Progenitor cell of endocrine pancreas (in vitro differentiated cells): ENCODE measurements around the gene FGFRL1. TPM values are rescaled to one million over a fixed set of nuclear protein-coding genes. Genes with fewer than 3 reads are reported as not detected.
"Not testable (repeated sequence)": the region's sequence is repeated elsewhere in the genome, so short reads cannot be mapped to it uniquely, and the experiment has no call there.

Experiments used
- DNase-seq: peaks from one replicate; pipeline ENCODE4 v3.0.0; 2021; ENCODE audit warnings: low spot score; ENCODE audit not compliant: unreplicated experiment
- H3K27ac Mint-ChIP-seq: 2 replicates; pipeline ENCODE4 v1.8.0; 2021; ENCODE audit warnings: mild to moderate bottlenecking, moderate library complexity, mixed read lengths
- H3K27me3 Mint-ChIP-seq: 2 replicates; pipeline ENCODE4 v1.8.0; 2021; ENCODE audit warnings: mixed read lengths
- H3K36me3 Mint-ChIP-seq: 2 replicates; pipeline ENCODE4 v1.8.0; 2022; ENCODE audit warnings: mixed read lengths; ENCODE audit not compliant: insufficient read depth
- H3K4me1 Mint-ChIP-seq: 2 replicates; pipeline ENCODE4 v1.8.0; 2021; ENCODE audit warnings: low read depth, mixed read lengths
- H3K4me3 Mint-ChIP-seq: 2 replicates; pipeline ENCODE4 v1.8.0; 2021; ENCODE audit warnings: low read depth, mild to moderate bottlenecking, moderate library complexity, mixed read lengths
- H3K9me3 Mint-ChIP-seq: 2 replicates; pipeline ENCODE4 v1.8.0; 2021; ENCODE audit warnings: low read depth, mixed read lengths
- total RNA-seq: library from RNA; stranded (reverse); gene quantifications from 2 replicates; pipeline ENCODE4 v1.2.1, GENCODE V29; 2021
- TF ChIP-seq, protein P1 (sequence below): fragments of 200-600 bp; sonication (generic); IDR thresholded peaks from one replicate; pipeline ENCODE4 v1.5.0; 2021; ENCODE audit warnings: antibody characterized with exemption, mild to moderate bottlenecking; ENCODE audit not compliant: unreplicated experiment

Gene FGFRL1
- total RNA-seq, 1 donor from 2014 or later: 126 TPM

DNA sequence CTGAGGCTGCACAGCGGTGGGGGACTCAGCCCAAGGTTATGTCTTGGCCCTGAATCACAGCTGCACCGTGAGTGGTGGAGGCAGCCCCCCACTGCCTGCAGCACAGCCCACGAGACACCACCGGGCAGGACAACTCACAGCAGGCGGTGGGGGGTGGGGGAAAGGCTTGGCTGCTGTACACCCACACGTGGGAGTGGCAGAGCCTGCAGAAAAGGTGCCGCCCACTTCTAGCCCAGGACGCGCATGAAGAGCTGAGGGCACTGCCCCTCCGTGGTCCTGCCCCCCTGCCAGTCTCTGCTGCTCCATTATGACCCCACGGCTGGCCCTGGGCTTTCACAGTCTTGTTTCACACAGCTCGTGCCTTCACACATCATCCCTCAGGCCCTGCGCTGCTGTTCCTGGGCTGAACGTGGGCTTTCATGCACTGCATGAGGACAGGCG, 40.8 kb downstream of the FGFRL1 start:
- DNase-seq: no peak
- H3K27ac Mint-ChIP-seq: no peak overlapping the region

DNA sequence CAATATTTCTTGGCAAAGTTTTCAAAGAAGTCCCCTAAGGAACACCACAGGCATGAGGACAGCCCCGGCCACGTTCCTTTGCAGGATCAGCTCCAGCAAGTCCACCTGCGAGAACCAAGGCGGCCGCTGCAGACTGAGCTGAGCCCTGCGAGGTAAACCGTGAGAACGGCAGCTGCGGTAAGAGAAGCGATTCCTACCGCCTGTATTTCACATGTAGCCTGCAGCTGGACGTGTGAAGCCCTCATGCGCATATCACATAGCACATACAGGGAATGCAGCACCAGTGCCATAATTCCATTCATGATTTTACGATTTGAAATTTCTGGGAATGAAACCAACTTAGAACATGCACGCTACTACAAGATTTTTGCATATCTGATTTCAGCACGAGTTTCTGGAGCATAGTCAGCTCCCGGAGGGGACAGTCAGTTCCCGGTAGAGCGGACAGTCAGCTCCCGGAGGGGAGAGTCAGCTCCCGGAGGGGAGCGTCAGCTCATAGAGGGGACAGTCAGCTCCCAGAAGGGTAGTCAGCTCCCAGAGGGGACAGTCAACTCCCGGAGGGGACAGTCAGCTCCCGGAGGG, 41.7 kb downstream of the FGFRL1 start:
- H3K4me1 Mint-ChIP-seq: no peaks in the 10 kb centered on the region
- TF ChIP-seq, protein P1, sequence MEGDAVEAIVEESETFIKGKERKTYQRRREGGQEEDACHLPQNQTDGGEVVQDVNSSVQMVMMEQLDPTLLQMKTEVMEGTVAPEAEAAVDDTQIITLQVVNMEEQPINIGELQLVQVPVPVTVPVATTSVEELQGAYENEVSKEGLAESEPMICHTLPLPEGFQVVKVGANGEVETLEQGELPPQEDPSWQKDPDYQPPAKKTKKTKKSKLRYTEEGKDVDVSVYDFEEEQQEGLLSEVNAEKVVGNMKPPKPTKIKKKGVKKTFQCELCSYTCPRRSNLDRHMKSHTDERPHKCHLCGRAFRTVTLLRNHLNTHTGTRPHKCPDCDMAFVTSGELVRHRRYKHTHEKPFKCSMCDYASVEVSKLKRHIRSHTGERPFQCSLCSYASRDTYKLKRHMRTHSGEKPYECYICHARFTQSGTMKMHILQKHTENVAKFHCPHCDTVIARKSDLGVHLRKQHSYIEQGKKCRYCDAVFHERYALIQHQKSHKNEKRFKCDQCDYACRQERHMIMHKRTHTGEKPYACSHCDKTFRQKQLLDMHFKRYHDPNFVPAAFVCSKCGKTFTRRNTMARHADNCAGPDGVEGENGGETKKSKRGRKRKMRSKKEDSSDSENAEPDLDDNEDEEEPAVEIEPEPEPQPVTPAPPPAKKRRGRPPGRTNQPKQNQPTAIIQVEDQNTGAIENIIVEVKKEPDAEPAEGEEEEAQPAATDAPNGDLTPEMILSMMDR: no peak

More for the DNA sequence above, 40.8 kb downstream of the FGFRL1 start:
- Mint-ChIP-seq H3K27me3 (peaks cover 68% of the 10 kb centered on the region), H3K4me3 (no peak overlapping the region), H3K36me3 (no peaks in the 10 kb centered on the region), H3K9me3 (no peaks in the 10 kb centered on the region), H3K4me1 (no peaks in the 10 kb centered on the region)
- TF ChIP-seq, protein P1: no peak

DNA sequence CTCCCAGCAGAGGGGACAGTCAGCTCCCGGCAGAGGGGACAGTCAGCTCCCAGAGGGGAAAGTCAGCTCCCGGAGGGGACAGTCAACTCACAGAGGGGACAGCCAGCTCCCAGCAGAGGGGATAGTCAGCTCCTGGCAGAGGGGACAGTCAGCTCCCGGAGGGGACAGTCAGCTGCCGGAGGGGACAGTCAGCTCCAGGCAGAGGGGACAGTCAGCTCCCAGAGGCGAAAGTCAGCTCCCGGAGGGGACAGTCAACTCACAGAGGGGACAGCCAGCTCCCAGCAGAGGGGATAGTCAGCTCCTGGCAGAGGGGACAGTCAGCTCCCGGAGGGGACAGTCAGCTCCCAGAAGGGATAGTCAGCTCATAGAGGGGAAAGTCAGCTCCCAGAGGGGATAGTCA, 42.5 kb downstream of the FGFRL1 start:
- peaks cover 68% of the 10 kb centered on the region for H3K27me3 Mint-ChIP-seq
- H3K4me3 Mint-ChIP-seq, H3K27ac Mint-ChIP-seq, DNase-seq, H3K9me3 Mint-ChIP-seq, H3K4me1 Mint-ChIP-seq, H3K36me3 Mint-ChIP-seq: not testable (repeated sequence)

More for the DNA sequence above, 41.7 kb downstream of the FGFRL1 start:
- Mint-ChIP-seq H3K9me3 (no peaks in the 10 kb centered on the region), H3K27me3 (peaks cover 65% of the 10 kb centered on the region), H3K4me3 (no peak overlapping the region), H3K27ac (no peak overlapping the region), H3K36me3 (no peaks in the 10 kb centered on the region)
- DNase-seq: no peak

DNA sequence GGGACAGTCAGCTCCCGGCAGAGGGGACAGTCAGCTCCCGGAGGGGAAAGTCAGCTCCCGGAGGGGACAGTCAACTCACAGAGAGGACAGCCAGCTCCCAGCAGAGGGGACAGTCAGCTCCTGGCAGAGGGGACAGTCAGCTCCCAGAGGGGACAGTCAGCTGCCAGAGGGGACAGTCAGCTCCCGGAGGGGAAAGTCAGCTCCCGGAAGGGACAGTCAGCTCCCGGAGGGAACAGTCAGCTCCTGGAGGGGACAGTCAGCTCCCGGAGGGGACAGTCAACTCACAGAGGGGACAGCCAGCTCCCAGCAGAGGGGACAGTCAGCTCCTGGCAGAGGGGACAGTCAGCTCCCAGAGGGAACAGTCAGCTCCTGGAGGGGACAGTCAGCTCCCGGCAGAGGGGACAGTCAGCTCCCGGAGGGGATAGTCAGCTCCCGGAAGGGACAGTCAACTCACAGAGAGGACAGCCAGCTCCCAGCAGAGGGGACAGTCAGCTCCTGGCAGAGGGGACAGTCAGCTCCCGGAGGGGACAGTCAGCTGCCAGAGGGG, 43.3 kb downstream of the FGFRL1 start:
- not testable (repeated sequence) for H3K9me3 Mint-ChIP-seq, H3K4me1 Mint-ChIP-seq, H3K4me3 Mint-ChIP-seq, H3K27ac Mint-ChIP-seq, H3K36me3 Mint-ChIP-seq, DNase-seq
- H3K27me3 Mint-ChIP-seq: peaks cover 69% of the 10 kb centered on the region

DNA sequence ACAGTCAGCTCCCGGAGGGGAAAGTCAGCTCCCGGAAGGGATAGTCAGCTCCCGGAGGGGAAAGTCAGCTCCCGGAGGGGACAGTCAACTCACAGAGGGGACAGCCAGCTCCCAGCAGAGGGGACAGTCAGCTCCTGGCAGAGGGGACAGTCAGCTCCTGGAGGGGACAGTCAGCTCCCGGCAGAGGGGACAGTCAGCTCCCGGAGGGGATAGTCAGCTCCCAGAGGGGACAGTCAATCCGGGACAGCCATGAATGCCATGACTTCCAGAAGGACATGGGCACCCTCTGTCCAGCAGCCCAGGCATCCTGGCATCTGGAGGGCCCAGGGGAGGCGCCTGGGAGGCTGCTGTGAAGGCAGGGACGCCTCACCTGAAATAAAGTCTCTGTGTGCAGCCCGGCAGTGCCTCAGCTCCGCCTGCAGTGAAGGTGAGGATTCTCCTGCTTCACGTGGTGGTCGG, 43.8 kb downstream of the FGFRL1 start:
- not testable (repeated sequence) for H3K4me3 Mint-ChIP-seq, DNase-seq, H3K36me3 Mint-ChIP-seq, H3K9me3 Mint-ChIP-seq, H3K4me1 Mint-ChIP-seq, H3K27ac Mint-ChIP-seq
- H3K27me3 Mint-ChIP-seq: peaks cover 64% of the 10 kb centered on the region

DNA sequence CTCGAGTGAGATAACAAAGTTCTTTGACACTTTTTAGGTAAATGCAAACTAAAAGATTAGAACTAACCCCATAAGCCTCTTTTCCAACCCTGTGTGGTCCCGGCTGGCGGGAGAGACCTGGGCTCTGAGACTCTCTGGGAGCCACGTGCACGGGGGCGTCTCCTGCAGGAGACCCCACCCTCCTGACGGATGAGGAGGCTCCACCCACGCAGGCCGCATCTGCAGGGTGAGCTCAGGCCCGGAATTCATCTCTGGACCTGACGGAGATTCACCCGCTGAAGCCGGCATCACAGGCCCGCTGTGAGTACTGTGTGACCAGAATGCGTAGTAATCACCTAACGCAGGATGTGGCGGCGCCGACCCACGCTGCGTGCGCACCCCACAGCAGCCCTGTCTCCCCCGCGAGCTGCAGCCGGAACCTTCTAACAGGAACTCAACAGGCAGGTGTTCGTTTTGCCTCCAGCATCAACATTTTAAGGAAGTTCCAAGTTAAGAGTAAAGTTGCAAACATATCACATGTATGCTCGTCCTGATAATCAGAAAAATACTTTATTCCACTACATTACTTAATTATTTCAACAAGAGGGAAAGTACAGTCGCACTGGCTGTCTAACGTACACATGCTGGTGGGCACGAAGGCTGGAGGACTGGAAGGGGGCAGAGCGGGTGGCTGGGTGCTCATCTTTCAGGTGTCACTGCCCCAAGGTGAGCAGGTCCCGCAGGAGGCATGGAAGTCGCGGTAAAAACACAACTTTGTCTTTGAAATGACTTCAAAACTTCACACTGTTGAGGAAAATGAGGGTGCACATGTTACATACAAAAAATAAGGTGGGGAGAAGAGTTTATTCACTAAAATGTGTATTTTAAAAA, 44.5 kb downstream of the FGFRL1 start:
- DNase-seq: no peak
- no peak overlapping the region for H3K27ac Mint-ChIP-seq

More for the DNA sequence above, 44.5 kb downstream of the FGFRL1 start:
- no peaks in the 10 kb centered on the region for H3K9me3 Mint-ChIP-seq
- H3K4me1 Mint-ChIP-seq: peaks cover 6% of the 10 kb centered on the region
- peaks cover 57% of the 10 kb centered on the region for H3K27me3 Mint-ChIP-seq
- H3K36me3 Mint-ChIP-seq: no peaks in the 10 kb centered on the region
- no peak overlapping the region for H3K4me3 Mint-ChIP-seq
- TF ChIP-seq, protein P1: no peak
